HG03097 (cell line): ENCODE measurements around the gene AP5Z1.
A peak's percentile ranks its signal among the peaks of the same experiment; 100 is the strongest.

Experiments used
- ATAC-seq: cut with Tn5 transposase; IDR thresholded peaks from one replicate; pipeline ENCODE4 v1.9.1; 2021; ENCODE audit not compliant: unreplicated experiment, low FRiP score

AP5Z1 gene

GRCh38 chr7:4775250-4775847, at the start of gene AP5Z1:
Gene AP5Z1 (plus strand): TSS chr7:4775623. CDS start chr7:4775716, 93 bp downstream.
- ATAC-seq, result peak; percentile 95

- ATAC-seq, result no peak
Measured at GRCh38 chr7:4725850-4726450, 49.5 kb upstream of the AP5Z1 start.

- no peak for ATAC-seq
Measured at GRCh38 chr7:4726566-4726965, 48.9 kb upstream of the AP5Z1 start.

GRCh38 chr7:4727914-4728705, 47.3 kb upstream of the AP5Z1 start:
- ATAC-seq, result no peak

GRCh38 chr7:4729266-4729665, 46.2 kb upstream of the AP5Z1 start:
- no peak for ATAC-seq

- ATAC-seq, result no peak
Measured at GRCh38 chr7:4730276-4730675, 45.1 kb upstream of the AP5Z1 start.

- no peak for ATAC-seq
Measured at GRCh38 chr7:4730971-4731370, 44.5 kb upstream of the AP5Z1 start.

GRCh38 chr7:4731803-4732202, 43.6 kb upstream of the AP5Z1 start:
- ATAC-seq, result no peak

- no peak for ATAC-seq
Measured at GRCh38 chr7:4733936-4734528, 41.4 kb upstream of the AP5Z1 start.

- no peak for ATAC-seq
Measured at GRCh38 chr7:4734587-4735345, 40.7 kb upstream of the AP5Z1 start.

- no peak for ATAC-seq
Measured at GRCh38 chr7:4737300-4737699, 38.1 kb upstream of the AP5Z1 start.

- no peak for ATAC-seq
Measured at GRCh38 chr7:4738711-4739527, 36.5 kb upstream of the AP5Z1 start.

GRCh38 chr7:4739528-4739992, 35.9 kb upstream of the AP5Z1 start:
- no peak for ATAC-seq

- no peak for ATAC-seq
Measured at GRCh38 chr7:4740796-4741195, 34.6 kb upstream of the AP5Z1 start.

- ATAC-seq, result no peak
Measured at GRCh38 chr7:4742051-4742573, 33.3 kb upstream of the AP5Z1 start.

GRCh38 chr7:4742852-4743251, 32.6 kb upstream of the AP5Z1 start:
- ATAC-seq, result no peak

GRCh38 chr7:4744391-4745264, 30.8 kb upstream of the AP5Z1 start:
- ATAC-seq, result peak; percentile 70

- ATAC-seq, result no peak
Measured at GRCh38 chr7:4745265-4745919, 30.0 kb upstream of the AP5Z1 start.
